Ishikawa (cell line): ENCODE data around the gene NTM.

Experiments
- CEBPB ChIP-seq: IDR thresholded peaks from 2 replicates; pipeline ENCODE4 v1.6.1; 2012
- EP300 ChIP-seq: IDR thresholded peaks from 2 replicates; pipeline ENCODE4 v1.6.1; 2012; ENCODE audit warnings: borderline replicate concordance
- FOXM1 ChIP-seq: IDR thresholded peaks from 2 replicates; pipeline ENCODE4 v1.6.1; 2012; ENCODE audit warnings: low read depth, borderline replicate concordance
- TAF1 ChIP-seq: IDR thresholded peaks from 2 replicates; pipeline ENCODE4 v1.6.1; 2012; ENCODE audit warnings: low read depth, mild to moderate bottlenecking
- TEAD4 ChIP-seq: IDR thresholded peaks from 2 replicates; pipeline ENCODE4 v1.6.1; 2012
- TF ChIP-seq, protein P1 (sequence below): IDR thresholded peaks from 2 replicates; pipeline ENCODE4 v1.6.1; 2012

GRCh38 chr11:132147464-132147863 is 777.0 kb downstream of the NTM start:
- TF ChIP-seq TAF1 (no peak), TEAD4 (no peak), CEBPB (no peak), FOXM1 (no peak), EP300 (no peak)
- TF ChIP-seq, protein P1, sequence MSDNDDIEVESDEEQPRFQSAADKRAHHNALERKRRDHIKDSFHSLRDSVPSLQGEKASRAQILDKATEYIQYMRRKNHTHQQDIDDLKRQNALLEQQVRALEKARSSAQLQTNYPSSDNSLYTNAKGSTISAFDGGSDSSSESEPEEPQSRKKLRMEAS, result no peak
